HCT116 (cell line): ENCODE data around the gene CHSY1. TPM values are rescaled to one million over a fixed set of nuclear protein-coding genes. Genes with fewer than 3 reads are reported as not detected.

Source experiments
- ATAC-seq: fragments of 200-7000 bp; cut with Tn5 transposase; 2 replicates; pipeline ENCODE4 v1.9.1; 2020; ENCODE audit warnings: mild to moderate bottlenecking, moderate library complexity
- BruUV-seq: library from RNA; stranded (reverse); fragments of 400-500 nt; replicated peaks from 2 replicates; lab custom pipeline; 2021; lab: Mats Ljungman, UMichigan
- CTCF ChIA-PET: fragments of 300-600 bp; sonication (Branson Sonifier 250); formaldehyde crosslinking; loops from one replicate; lab custom pipeline; 2021; ENCODE audit warnings: antibody characterized with exemption; lab: Charles Lee
- POLR2A ChIA-PET: fragments of 300-600, 350-600 bp; sonication (Branson Sonifier 250); formaldehyde crosslinking; loops from one replicate; lab custom pipeline; 2021; ENCODE audit warnings: antibody characterized with exemption; lab: Charles Lee
- RAD21 ChIA-PET, 2 experiments: fragments of 300-600 bp; sonication (Branson Sonifier 250); formaldehyde crosslinking; loops; one replicate each; lab custom pipeline; 2023; ENCODE audit warnings: low total read pairs in 2 of 2; ENCODE audit not compliant: uncharacterized antibody in 2 of 2, unreplicated experiment in 2 of 2, low non-redundant PET in 1 of 2; lab: Charles Lee
- DNase-seq: peaks from one replicate; pipeline ENCODE4 v3.0.0-alpha.2; 2010; ENCODE audit warnings: low read depth, low spot score
- H2AFZ ChIP-seq: fragments of 200-600 bp; shearing (Covaris generic), sonication (generic); 2 replicates; pipeline ENCODE4 v1.6.1; 2017; ENCODE audit warnings: low read depth, mixed run types, mixed read lengths, antibody characterized with exemption, low read length; ENCODE audit not compliant: poor library complexity, severe bottlenecking
- H3K27ac ChIP-seq: 2 replicates; pipeline ENCODE4 v1.5.1; 2012; ENCODE audit warnings: low read depth, low read length
- H3K27me3 ChIP-seq: fragments of 200-600 bp; sonication (generic); 2 replicates; pipeline ENCODE4 v1.6.1; 2016; ENCODE audit warnings: mixed run types, low read length, mixed read lengths; ENCODE audit not compliant: insufficient read depth
- H3K36me3 ChIP-seq, 2 experiments: fragments of 200-500 bp in 1 of 2; fragments of 200-600 bp in 1 of 2; sonication (Bioruptor generic) in 1 of 2; sonication (generic) in 1 of 2; 2 replicates each; pipeline versions ENCODE4 v1.5.1 to v1.6.1; 2014 to 2016; ENCODE audit warnings: low read length in 2 of 2, inconsistent platforms in 1 of 2, mixed read lengths in 1 of 2, mixed run types in 1 of 2; ENCODE audit not compliant: insufficient read depth in 2 of 2, control insufficient read depth in 1 of 2
- H3K4me1 ChIP-seq, 2 experiments: fragments of 200-600 bp in 1 of 2; sonication (generic) in 1 of 2; 2 replicates each; pipeline versions ENCODE4 v1.5.1 to v1.6.1; 2012 to 2017; ENCODE audit warnings: low read length in 2 of 2, inconsistent platforms in 1 of 2, mild to moderate bottlenecking in 1 of 2, mixed read lengths in 1 of 2, mixed run types in 1 of 2, moderate library complexity in 1 of 2; ENCODE audit not compliant: insufficient read depth in 2 of 2, control insufficient read depth in 1 of 2
- H3K4me2 ChIP-seq: fragments of 200-600 bp; sonication (generic); 2 replicates; pipeline ENCODE4 v1.6.1; 2017; ENCODE audit warnings: mixed run types, low read length, mixed read lengths
- H3K4me3 ChIP-seq, 2 experiments: fragments of 200-600 bp in 1 of 2; sonication (generic) in 1 of 2; replicated peaks in 1 of 2; 2 replicates each; pipeline ENCODE4 v1.5.1; 2011 to 2016; ENCODE audit warnings: low read length in 2 of 2, control low read depth in 1 of 2, low read depth in 1 of 2, mild to moderate bottlenecking in 1 of 2, mixed read lengths in 1 of 2, mixed run types in 1 of 2
- H3K79me2 ChIP-seq: fragments of 200-600 bp; sonication (generic); 2 replicates; pipeline ENCODE4 v1.6.1; 2017; ENCODE audit warnings: mild to moderate bottlenecking, mixed run types, low read length, moderate library complexity, mixed read lengths; ENCODE audit not compliant: insufficient read depth
- H3K9ac ChIP-seq: fragments of 200-600 bp; sonication (generic); 2 replicates; pipeline ENCODE4 v1.6.1; 2016; ENCODE audit warnings: low read length, mixed read lengths
- H3K9me2 ChIP-seq: fragments of 200-600 bp; sonication (generic), shearing (Covaris generic); 2 replicates; pipeline ENCODE4 v1.6.1; 2017; ENCODE audit warnings: mixed run types, mild to moderate bottlenecking, moderate library complexity; ENCODE audit not compliant: insufficient read depth
- H3K9me3 ChIP-seq, 2 experiments: fragments of 200-500 bp in 1 of 2; fragments of 200-600 bp in 1 of 2; sonication (Bioruptor generic) in 1 of 2; sonication (generic) in 1 of 2; 2 replicates each; pipeline ENCODE4 v1.6.1; 2014 to 2017; ENCODE audit warnings: low read length in 2 of 2, mixed read lengths in 2 of 2, inconsistent platforms in 1 of 2, low read depth in 1 of 2, mild to moderate bottlenecking in 1 of 2, mixed run types in 1 of 2, moderate library complexity in 1 of 2; ENCODE audit not compliant: control insufficient read depth in 1 of 2, insufficient read depth in 1 of 2
- H4K20me1 ChIP-seq: fragments of 200-600 bp; sonication (generic), shearing (Covaris generic); 2 replicates; pipeline ENCODE4 v1.6.1; 2017; ENCODE audit warnings: mixed run types, mild to moderate bottlenecking, moderate library complexity; ENCODE audit not compliant: insufficient read depth
- CEBPB ChIP-seq: IDR thresholded peaks from 2 replicates; pipeline ENCODE4 v1.6.1; 2012; ENCODE audit warnings: low read depth
- CTCF ChIP-seq, 3 experiments: fragments of 200-600 bp in 1 of 3; sonication (generic) in 1 of 3; IDR thresholded peaks in 2 of 3; conservative IDR thresholded peaks in 1 of 3; 2 replicates each; pipeline ENCODE4 v1.5.1; 2012 to 2017; ENCODE audit warnings: low read depth in 2 of 3, low read length in 2 of 3, antibody characterized with exemption in 1 of 3, borderline replicate concordance in 1 of 3, control low read depth in 1 of 3, mild to moderate bottlenecking in 1 of 3, mixed read lengths in 1 of 3, mixed run types in 1 of 3, moderate library complexity in 1 of 3; ENCODE audit not compliant: insufficient read depth in 1 of 3
- ELF1 ChIP-seq: IDR thresholded peaks from 2 replicates; pipeline ENCODE4 v1.6.1; 2012; ENCODE audit warnings: low read depth, borderline replicate concordance
- EZH2phosphoT487 ChIP-seq: fragments of 200-600 bp; IDR thresholded peaks from 2 replicates; pipeline ENCODE4 v1.6.1; 2018; ENCODE audit warnings: antibody characterized with exemption, borderline replicate concordance
- JUND ChIP-seq: IDR thresholded peaks from 2 replicates; pipeline ENCODE4 v1.6.1; 2012
- MAX ChIP-seq: IDR thresholded peaks from 2 replicates; pipeline ENCODE4 v1.6.1; 2012
- POLR2A ChIP-seq: IDR thresholded peaks from 2 replicates; pipeline ENCODE4 v1.7.0; 2011; ENCODE audit warnings: borderline replicate concordance; ENCODE audit not compliant: insufficient read depth, insufficient read length; ENCODE audit errors: extremely low read depth
- RAD21 ChIP-seq: IDR thresholded peaks from 2 replicates; pipeline ENCODE4 v1.6.1; 2012; ENCODE audit warnings: low read depth, mild to moderate bottlenecking
- SIN3A ChIP-seq: IDR thresholded peaks from 2 replicates; pipeline ENCODE4 v1.6.1; 2012; ENCODE audit warnings: low read depth
- TCF7L2 ChIP-seq: IDR thresholded peaks from 2 replicates; pipeline ENCODE4 v1.7.0; 2011; ENCODE audit warnings: borderline replicate concordance, inconsistent platforms; ENCODE audit not compliant: insufficient read depth, insufficient read length; ENCODE audit errors: extremely low read depth
- YY1 ChIP-seq: IDR thresholded peaks from 2 replicates; pipeline ENCODE4 v1.6.1; 2011; ENCODE audit warnings: low read length, low read depth, moderate library complexity, mild to moderate bottlenecking; ENCODE audit not compliant: insufficient replicate concordance; ENCODE audit errors: extremely low read depth
- ZBTB33 ChIP-seq: IDR thresholded peaks from 2 replicates; pipeline ENCODE4 v1.6.1; 2011; ENCODE audit warnings: mild to moderate bottlenecking, low read length, moderate library complexity; ENCODE audit not compliant: insufficient replicate concordance; ENCODE audit errors: extremely low read depth
- ZFX ChIP-seq: fragments of 450-650 bp; IDR thresholded peaks from 2 replicates; pipeline ENCODE4 v1.6.1; 2017
- intact Hi-C: fragments of 100-400 bp; cut with micrococcal nuclease; formaldehyde crosslinking; loops from 2 replicates; pipeline ENCODE4 v1.10.0; 2022
- total RNA-seq: library from RNA; stranded (reverse); gene quantifications from one replicate; pipeline ENCODE4 v1.2.1, GENCODE V29; 2021; ENCODE audit not compliant: unreplicated experiment

CHSY1 gene
- total RNA-seq, 1 experiment from 2014 or later, result 25.4 TPM

GRCh38 chr15:101140697-101141065 lies 111.2 kb downstream of the CHSY1 start:
- no peaks in the 10 kb centered on the region for H4K20me1 ChIP-seq
- POLR2A ChIA-PET, result no interaction called here
- H3K9me2 ChIP-seq, result no peaks in the 10 kb centered on the region
- H3K27ac ChIP-seq, result no peak overlapping the region
- no peak overlapping the region for H2AFZ ChIP-seq
- no peaks in the 10 kb centered on the region for H3K36me3 ChIP-seq
- BruUV-seq, result no TSS peak
- H3K9ac ChIP-seq, result no peak overlapping the region
- no peaks in the 10 kb centered on the region for H3K9me3 ChIP-seq
- H3K27me3 ChIP-seq, result no peaks in the 10 kb centered on the region
- H3K79me2 ChIP-seq, result no peaks in the 10 kb centered on the region
- no peaks in the 10 kb centered on the region for H3K4me1 ChIP-seq
- ATAC-seq (no peak), DNase-seq (no peak)
- intact Hi-C loops, result no loop called here
- no peak overlapping the region for H3K4me2 ChIP-seq
- CTCF ChIA-PET, result no interaction called here
- RAD21 ChIA-PET, result no interaction called here
- H3K4me3 ChIP-seq, result no peak overlapping the region
- TF ChIP-seq RAD21 (no peak), CEBPB (no peak), YY1 (no peak), TCF7L2 (no peak), POLR2A (no peak), EZH2phosphoT487 (no peak), ELF1 (no peak), ZBTB33 (no peak), MAX (no peak), ZFX (no peak), CTCF (IDR thresholded peaks at IDR 0.05 in 2 of 3, conservative IDR thresholded peaks at IDR 0.05 in 1 of 3; ENCODE audit: borderline replicate concordance in 1 of 3, insufficient read depth in 1 of 3, low read depth in 2 of 3, low read length in 2 of 3) (no peak), JUND (no peak), SIN3A (no peak)
- TF ChIP-seq, all 23 proteins: peak for 0
